Measurements from ENCODE around the gene DCAF8.

DCAF8 gene

GRCh38 chr1:160267284-160267991 is 5.1 kb upstream of the DCAF8 start:
- no peak for DNase-seq
- intact Hi-C loops (cut with DNase I) = no loop called here

DNA sequence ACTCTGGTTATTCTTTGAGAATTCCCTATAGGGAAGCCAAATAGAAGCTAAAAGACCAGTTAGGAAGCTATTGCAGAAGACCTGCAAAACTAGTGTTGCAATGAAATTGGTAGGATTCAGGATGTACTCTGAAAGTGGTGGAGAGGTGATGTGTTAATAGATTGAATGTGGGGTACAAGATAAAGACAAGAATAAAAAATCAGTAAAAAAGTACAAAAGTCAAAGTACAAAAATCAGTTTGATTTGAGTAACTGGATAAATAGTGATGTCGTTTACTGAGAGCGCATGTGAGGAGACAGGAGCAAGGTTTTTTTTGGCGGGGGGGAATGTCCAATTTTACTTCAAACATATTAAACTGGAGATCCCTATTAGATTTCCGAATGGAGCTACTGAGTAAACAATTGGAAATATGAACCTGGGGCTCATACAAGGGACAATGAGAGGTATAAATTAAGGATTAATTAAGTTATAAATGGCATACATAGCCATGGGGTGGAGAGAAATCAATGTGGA is 2.5 kb upstream of the DCAF8 start:
- no peak for DNase-seq
- intact Hi-C loops (cut with DNase I) = no loop called here

GRCh38 chr1:160261556-160261892 is 825 bp downstream of the DCAF8 start:
- intact Hi-C loops (cut with DNase I) = no loop called here
- no peak for DNase-seq

DNA sequence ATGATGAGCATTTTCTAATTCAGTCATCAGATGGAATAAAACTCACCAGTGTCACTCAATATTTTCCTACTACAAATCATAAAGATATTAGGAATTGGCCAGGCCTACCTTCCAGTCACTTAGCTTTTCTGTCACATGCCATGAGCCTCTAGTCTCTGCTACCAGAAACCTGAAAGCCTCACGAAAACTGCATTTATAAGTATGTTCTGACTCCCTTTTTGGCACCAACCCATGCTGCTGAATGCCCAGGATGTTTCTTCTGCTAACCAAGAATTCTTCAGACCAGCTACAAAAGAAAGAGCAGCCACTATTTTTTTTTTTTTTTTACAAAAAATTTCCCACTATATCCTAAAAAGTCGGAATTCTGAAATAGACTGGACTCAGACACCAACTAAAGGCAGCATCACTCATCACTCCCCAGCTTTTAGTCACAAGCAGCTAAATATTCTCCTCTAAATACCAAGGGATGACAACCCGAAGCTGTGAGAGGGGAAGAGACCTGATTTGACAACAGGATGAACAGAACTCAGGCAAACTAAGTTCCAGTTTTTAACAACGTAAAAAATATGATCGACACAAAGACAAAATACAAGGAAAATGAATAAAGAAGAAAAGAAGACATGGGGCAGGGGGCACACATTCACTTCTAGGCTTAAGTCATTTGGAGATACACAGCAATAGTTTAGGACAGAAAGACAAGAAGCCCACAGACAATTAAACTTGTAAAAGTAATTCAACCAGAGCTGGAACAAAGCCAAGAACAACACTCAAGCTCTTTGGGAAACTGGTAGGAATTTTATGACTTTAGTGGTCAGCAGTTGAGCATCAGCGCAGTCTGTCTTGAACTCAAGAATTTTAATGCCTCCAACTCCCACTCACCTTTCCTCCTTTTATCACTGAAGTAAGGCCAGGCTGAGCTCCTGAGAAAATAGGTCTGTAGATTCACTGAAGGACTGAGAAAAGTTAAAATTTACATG is 1.7 kb downstream of the DCAF8 start:
- DNase-seq = no peak
- intact Hi-C loops (cut with DNase I) = no loop called here

DNA sequence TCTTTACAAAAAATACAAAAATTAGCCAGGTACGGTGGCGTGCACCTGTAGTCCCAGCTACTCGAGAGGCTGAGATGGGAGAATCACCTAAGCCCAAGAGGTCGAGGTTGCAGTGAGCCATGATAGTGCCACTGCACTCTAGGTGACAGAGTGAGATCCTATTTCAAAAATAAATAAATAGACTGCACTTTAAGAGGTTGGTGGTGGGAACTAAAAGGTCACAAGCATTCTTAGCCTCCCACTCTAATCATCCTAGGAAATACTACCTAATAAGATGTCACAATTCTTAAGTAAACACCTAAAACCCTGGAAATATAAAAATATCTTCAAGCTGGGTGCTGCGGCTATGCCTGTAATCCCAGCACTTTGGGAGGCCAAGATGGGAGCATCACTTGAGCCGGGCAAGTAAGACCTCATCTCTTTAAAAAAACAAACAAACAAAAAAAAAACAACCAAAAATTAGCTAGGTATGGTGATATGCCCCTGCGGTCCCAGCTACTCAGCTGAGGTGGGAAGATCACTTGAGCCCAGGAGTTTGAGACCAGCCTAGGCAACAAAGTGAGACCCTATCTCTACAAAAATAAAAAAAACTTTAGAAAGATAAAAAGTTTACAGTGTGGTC is 4.1 kb downstream of the DCAF8 start:
- intact Hi-C loops (cut with DNase I) = no loop called here
- no peak for DNase-seq

- intact Hi-C loops (cut with DNase I) = no loop called here
- DNase-seq = no peak
Measured at GRCh38 chr1:160257411-160258015, 4.8 kb downstream of the DCAF8 start.

DNA sequence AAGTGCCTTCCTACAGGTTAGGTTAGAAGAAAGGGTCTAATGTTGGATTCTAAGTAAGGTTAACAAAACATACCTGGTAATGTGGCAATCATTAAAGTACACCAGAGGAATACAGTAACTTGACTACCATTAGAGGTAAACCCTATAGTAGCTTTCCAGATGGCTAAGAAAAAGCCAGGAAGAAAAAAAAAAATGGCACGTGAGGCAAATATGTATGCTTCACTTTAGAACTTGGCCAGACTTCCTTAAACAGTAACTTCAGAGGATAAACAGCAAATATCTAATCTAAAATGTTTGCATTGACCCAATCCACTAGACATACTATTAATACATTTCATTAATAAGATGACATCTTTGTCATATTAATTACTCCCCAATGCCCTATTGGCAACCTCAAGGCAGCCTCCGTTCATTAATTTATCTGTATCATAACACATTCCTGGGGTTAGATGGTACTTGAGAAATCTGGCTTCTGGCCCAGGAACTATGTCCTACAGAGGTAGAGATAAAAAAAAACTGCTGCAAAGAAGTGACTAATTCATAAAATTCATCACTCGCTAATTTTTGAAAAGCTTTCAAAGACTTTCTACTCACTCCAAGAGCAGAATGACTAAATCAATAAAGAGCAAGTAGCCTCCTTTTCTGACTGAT is 5.8 kb downstream of the DCAF8 start:
- DNase-seq = no peak
- intact Hi-C loops (cut with DNase I) = no loop called here

- no peak for DNase-seq
- intact Hi-C loops (cut with DNase I) = no loop called here
Measured at GRCh38 chr1:160255781-160256300, 6.5 kb downstream of the DCAF8 start.

DNA sequence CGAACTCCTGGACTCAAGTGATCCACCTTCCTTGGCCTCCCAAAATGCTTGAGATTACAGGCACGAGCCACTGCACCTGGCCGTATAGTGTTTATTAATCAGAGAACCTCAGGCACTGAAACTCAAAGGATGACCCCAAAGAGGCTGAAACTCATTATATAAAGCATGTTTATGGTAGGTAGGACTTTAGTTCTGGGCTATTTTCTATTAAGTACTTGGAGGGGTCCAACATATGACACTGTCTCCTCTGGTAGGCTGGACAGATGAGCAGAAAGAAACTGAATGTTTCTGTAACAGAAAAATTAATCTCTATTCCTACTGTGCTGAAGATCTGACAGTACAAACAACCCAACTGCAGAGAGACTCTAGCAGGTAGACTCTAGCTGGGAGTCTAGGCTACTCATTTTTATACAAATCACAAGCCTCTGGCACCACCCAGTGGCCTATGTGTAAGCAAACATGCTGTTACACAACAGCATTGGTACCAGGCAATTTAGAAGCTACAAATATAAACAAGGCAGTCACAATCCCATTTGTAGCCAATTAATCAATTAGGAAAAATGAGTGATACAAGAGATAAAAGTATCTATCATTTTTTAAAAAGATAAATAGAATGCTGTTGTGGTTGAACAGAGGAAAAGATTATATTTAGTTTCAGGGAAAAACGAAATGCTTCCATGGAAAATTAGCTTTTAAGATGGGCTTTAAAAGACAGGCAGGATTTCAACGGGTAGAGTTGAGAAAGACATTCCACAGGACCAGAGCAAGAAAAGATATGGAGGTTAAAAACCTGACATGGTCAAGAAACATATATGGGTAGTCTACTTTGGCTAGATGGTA is 10.4 kb downstream of the DCAF8 start:
- peak in 9 of 10 donors; percentile 32 to 93 (median 78) for DNase-seq
- intact Hi-C loops (cut with DNase I) = loop anchor here (1.0 to 5.0 kb wide), 4 partner anchors 45 to 165 kb away; partner anchors contain the start of gene PEA15

DNA sequence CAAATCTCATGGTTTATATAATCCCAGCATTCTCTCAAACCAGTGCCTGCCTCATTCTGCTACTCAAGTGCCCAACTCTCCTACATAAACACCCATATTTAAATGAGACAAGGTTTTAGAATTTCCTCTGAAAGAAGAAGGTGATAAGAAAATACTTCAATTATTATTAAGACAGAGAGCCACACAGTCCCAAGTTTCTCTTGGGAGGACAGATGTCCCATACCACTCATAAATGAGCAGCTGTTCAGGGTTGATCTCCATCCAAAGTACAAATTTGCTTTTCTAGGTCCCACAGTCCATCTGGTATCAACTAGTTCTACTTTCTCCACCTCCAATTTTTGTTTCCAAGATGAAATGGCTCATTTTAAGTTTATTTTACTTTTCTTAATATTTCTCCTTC is 11.3 kb downstream of the DCAF8 start:
- intact Hi-C loops (cut with DNase I) = loop anchor here (5.0 kb wide), 2 partner anchors 44 to 164 kb away; partner anchors contain the start of gene PEA15
- no peak for DNase-seq

- intact Hi-C loops (cut with DNase I) = no loop called here
- no peak for DNase-seq
Measured at GRCh38 chr1:160247053-160247452, 15.3 kb downstream of the DCAF8 start.

- no peak for DNase-seq
- intact Hi-C loops (cut with DNase I) = no loop called here
Measured at GRCh38 chr1:160245434-160245833, 16.9 kb downstream of the DCAF8 start.

DNA sequence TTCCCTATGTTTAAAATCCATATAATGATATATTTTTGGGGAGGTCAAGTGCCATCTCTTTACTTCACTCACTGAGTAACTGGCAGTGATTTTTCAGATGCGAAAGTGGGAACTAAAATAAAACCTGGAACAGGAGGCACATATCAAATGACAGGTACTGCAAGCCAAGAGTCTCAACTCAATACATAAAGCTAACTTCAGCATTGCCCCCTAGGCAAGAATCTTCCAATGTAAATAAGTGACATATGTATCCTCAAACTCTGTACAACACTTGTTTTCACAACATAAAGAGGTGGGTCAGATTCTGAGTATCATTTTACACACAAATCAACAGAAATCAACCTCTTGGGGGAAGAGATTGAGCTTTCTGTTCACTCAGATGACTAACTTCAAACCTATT is 18.1 kb downstream of the DCAF8 start:
- no peak for DNase-seq
- intact Hi-C loops (cut with DNase I) = no loop called here

GRCh38 chr1:160243767-160244166 is 18.6 kb downstream of the DCAF8 start:
- intact Hi-C loops (cut with DNase I) = no loop called here
- no peak for DNase-seq

DNA sequence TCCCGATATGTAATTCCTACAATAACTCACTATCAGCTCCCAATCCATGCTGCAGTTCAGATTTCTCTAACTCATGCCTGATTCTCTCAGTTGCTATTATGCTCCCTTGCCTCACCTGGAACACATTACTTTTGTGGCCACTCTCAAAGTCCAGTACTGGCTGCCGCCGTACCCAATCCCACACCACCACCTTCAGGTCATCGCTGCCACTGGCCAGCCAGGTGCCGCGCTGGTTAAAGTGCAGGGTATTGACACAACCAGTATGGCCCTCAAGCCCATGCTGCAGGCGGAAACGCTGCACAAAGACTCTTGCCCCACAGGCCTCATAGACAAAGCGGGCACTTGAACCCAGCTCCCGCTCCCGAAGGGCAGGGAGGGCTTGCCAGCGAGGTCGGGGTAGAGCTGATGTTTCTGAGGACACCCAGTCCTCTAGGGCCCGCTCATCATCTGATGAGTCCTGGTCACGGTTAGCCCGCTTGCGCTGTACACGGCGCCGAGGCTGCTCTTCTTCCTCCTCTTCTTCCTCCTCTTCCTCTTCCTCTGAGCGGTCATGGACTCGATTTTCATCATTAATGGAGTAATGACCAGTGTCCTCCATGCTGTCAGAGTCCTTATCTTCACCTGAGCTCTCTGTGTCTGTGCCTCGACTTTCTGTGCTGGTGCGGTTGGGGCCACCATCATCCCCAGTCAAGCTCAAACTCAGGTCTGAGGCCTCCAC is 22.6 kb downstream of the DCAF8 start:
- DNase-seq = peak in 1 of 10 donors; percentile 73
- intact Hi-C loops (cut with DNase I) = no loop called here

DNA sequence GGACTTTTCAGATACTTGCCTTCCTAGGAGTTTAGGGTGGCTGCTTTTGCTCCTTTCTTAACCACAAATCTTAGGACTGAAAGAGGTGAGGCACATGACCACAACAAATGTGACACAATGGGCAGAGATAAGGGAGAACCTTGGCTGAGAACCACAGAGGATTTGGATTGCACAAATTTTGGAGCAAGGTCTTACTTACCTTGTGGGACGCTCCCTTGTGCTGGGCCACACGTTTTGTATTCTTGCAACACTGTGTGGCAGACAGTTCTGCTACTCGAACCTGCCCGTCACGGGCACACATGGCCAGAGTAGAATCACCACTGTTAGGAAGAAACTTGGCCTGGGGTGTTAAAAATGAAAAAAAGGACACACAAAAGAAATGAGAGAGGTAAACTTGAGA is 23.9 kb downstream of the DCAF8 start:
- no peak for DNase-seq
- intact Hi-C loops (cut with DNase I) = no loop called here

GRCh38 chr1:160237558-160237957 is 24.8 kb downstream of the DCAF8 start:
- no peak for DNase-seq
- intact Hi-C loops (cut with DNase I) = no loop called here

GRCh38 chr1:160236806-160237205 is 25.5 kb downstream of the DCAF8 start:
- no peak for DNase-seq
- intact Hi-C loops (cut with DNase I) = no loop called here

All from posterior cingulate gyrus (tissue), 11 donors.